Right atrium auricular region (tissue), 2 donors: ENCODE measurements around the gene NDUFB4. TPM values are rescaled to one million over a fixed set of nuclear protein-coding genes. Genes with fewer than 3 reads are reported as not detected.
"Not testable (repeated sequence)": the region's sequence is repeated elsewhere in the genome, so short reads cannot be mapped to it uniquely, and the experiment has no call there.

ENCODE experiments used
- DNase-seq: peaks from one replicate; pipeline ENCODE4 v3.0.0-alpha.2; 2019; ENCODE audit warnings: low spot score
- H3K27ac ChIP-seq, 2 donors: fragments of 200-600 bp; sonication (generic); 1 replicate in 1 of 2; 2 replicates in 1 of 2; pipeline ENCODE4 v1.5.1; 2016 to 2019
- H3K27me3 ChIP-seq, 2 donors: fragments of 200-600 bp; sonication (generic); one replicate each; pipeline versions ENCODE4 v1.5.1 to v1.6.0; 2017 to 2019
- H3K36me3 ChIP-seq: fragments of 200-600 bp; sonication (generic); one replicate; pipeline ENCODE4 v1.5.1; 2016
- H3K4me1 ChIP-seq, 2 donors: fragments of 200-600 bp; sonication (generic); one replicate each; pipeline versions ENCODE4 v1.5.1 to v1.6.0; 2017 to 2019
- H3K4me3 ChIP-seq, 2 donors: fragments of 200-600 bp; sonication (generic); 1 replicate in 1 of 2; 2 replicates in 1 of 2; pipeline ENCODE4 v1.5.1; 2017 to 2019; ENCODE audit warnings: mild to moderate bottlenecking in 1 of 2, moderate library complexity in 1 of 2
- H3K9me3 ChIP-seq, 2 donors: fragments of 200-600 bp; sonication (generic); one replicate each; pipeline ENCODE4 v1.5.1; 2019
- CTCF ChIP-seq, 2 donors: fragments of 200-600 bp; sonication (generic); IDR thresholded peaks; one replicate each; pipeline ENCODE4 v1.5.1; 2019; ENCODE audit warnings: antibody characterized with exemption in 2 of 2
- total RNA-seq, 2 donors: library from RNA; depleted of rRNA; stranded (reverse); fragments of >200 nt; gene quantifications; one replicate each; pipeline ENCODE4 v1.1.0, GENCODE V29; 2016

The NDUFB4 gene
- total RNA-seq, 2 donors from 2014 or later: 244 to 274 TPM

- peaks cover 23% of the 10 kb centered on the region for H3K36me3 ChIP-seq
- H3K27ac ChIP-seq: no peak overlapping the region
- no peaks in the 10 kb centered on the region for H3K9me3 ChIP-seq
Observed at GRCh38 chr3:120604784-120605183, 8.6 kb downstream of the NDUFB4 start.

GRCh38 chr3:120608506-120608905 is 12.4 kb downstream of the NDUFB4 start:
- Histone ChIP-seq H3K4me1 (no peaks in the 10 kb centered on the region), H3K27ac (no peak overlapping the region), H3K9me3 (no peaks in the 10 kb centered on the region), H3K4me3 (no peak overlapping the region), H3K36me3 (no peaks in the 10 kb centered on the region), H3K27me3 (no peaks in the 10 kb centered on the region)
- no peak for DNase-seq
- no peak for TF ChIP-seq CTCF (IDR thresholded peaks at IDR 0.05)

More at GRCh38 chr3:120604784-120605183, 8.6 kb downstream of the NDUFB4 start:
- TF ChIP-seq CTCF (IDR thresholded peaks at IDR 0.05): no peak
- H3K4me1 ChIP-seq: peaks cover 0 to 10% of the 10 kb centered on the region in 2 donors
- no peak for DNase-seq
- no peak overlapping the region for H3K4me3 ChIP-seq
- H3K27me3 ChIP-seq: no peaks in the 10 kb centered on the region

- no peak for DNase-seq
- Histone ChIP-seq H3K4me3 (no peak overlapping the region), H3K4me1 (no peaks in the 10 kb centered on the region), H3K36me3 (no peaks in the 10 kb centered on the region), H3K27ac (no peak overlapping the region), H3K9me3 (no peaks in the 10 kb centered on the region), H3K27me3 (no peaks in the 10 kb centered on the region)
- no peak for TF ChIP-seq CTCF (IDR thresholded peaks at IDR 0.05)
Observed at GRCh38 chr3:120614765-120615164, 18.6 kb downstream of the NDUFB4 start.

- peak overlapping the region in 1 of 2 donors; percentile 46 for H3K27ac ChIP-seq
- H3K4me1 ChIP-seq: no peaks in the 10 kb centered on the region
- no peak for TF ChIP-seq CTCF (IDR thresholded peaks at IDR 0.05)
- DNase-seq: peak; percentile 60
- no peak overlapping the region for H3K4me3 ChIP-seq
- H3K36me3 ChIP-seq: no peaks in the 10 kb centered on the region
- H3K27me3 ChIP-seq: no peaks in the 10 kb centered on the region
- H3K9me3 ChIP-seq: no peaks in the 10 kb centered on the region
Observed at GRCh38 chr3:120615847-120616609, 19.9 kb downstream of the NDUFB4 start.

GRCh38 chr3:120616745-120617144 is 20.6 kb downstream of the NDUFB4 start:
- not testable (repeated sequence) for H3K4me3 ChIP-seq, H3K27me3 ChIP-seq, H3K9me3 ChIP-seq, H3K27ac ChIP-seq, H3K4me1 ChIP-seq, H3K36me3 ChIP-seq, DNase-seq

- Histone ChIP-seq H3K4me3 (no peak overlapping the region), H3K36me3 (no peaks in the 10 kb centered on the region), H3K27me3 (no peaks in the 10 kb centered on the region), H3K27ac (no peak overlapping the region), H3K4me1 (no peaks in the 10 kb centered on the region), H3K9me3 (peaks cover 0 to 18% of the 10 kb centered on the region in 2 donors)
- TF ChIP-seq CTCF (IDR thresholded peaks at IDR 0.05): no peak
- no peak for DNase-seq
Observed at GRCh38 chr3:120622457-120622856, 26.3 kb downstream of the NDUFB4 start.
